MM.1S (cell line): ENCODE results near the gene LIPH.

Experiments
- CTCF ChIP-seq: fragments of 300-600 bp; sonication (generic); IDR thresholded peaks from 2 replicates; pipeline ENCODE4 v1.5.1; 2016; ENCODE audit warnings: antibody characterized with exemption, low read length, mixed read lengths
- EZH2 ChIP-seq: fragments of 300-600 bp; sonication (generic); optimal IDR thresholded peaks from 2 replicates; pipeline ENCODE3; 2017; ENCODE audit warnings: low read depth, mild to moderate bottlenecking, antibody characterized with exemption, low read length, mixed read lengths
- EZH2phosphoT487 ChIP-seq: fragments of 300-600 bp; sonication (generic); IDR thresholded peaks from 2 replicates; pipeline ENCODE4 v1.6.1; 2018; ENCODE audit warnings: antibody characterized with exemption, low read length

GRCh38 chr3:185470323-185470722, 82.1 kb downstream of the LIPH start:
- TF ChIP-seq CTCF (no peak), EZH2phosphoT487 (no peak), EZH2 (no peak)
